Naive B cell (primary cell): Measurements from ENCODE around the gene ARNT2. TPM values are rescaled to one million over a fixed set of nuclear protein-coding genes. Genes with fewer than 3 reads are reported as not detected.
A peak's percentile ranks its signal among the peaks of the same experiment; 100 is the strongest.

Experiments used
- ATAC-seq, 2 donors: fragments of 150-1000 bp; cut with Tn5 transposase; 2 replicates each; pipeline ENCODE4 v1.10.0; 2021; ENCODE audit warnings: low read depth in 2 of 2, mild to moderate bottlenecking in 2 of 2, moderate library complexity in 2 of 2
- DNase-seq: peaks from one replicate; pipeline ENCODE4 v3.0.0; 2022
- H3K27ac Mint-ChIP-seq, 6 donors: one replicate each; pipeline ENCODE4 v1.8.0; 2020 to 2022; ENCODE audit warnings: mild to moderate bottlenecking in 6 of 6, mixed read lengths in 6 of 6, moderate library complexity in 5 of 6, inconsistent platforms in 2 of 6
- H3K27me3 Mint-ChIP-seq, 3 donors: one replicate each; pipeline ENCODE4 v1.8.0; 2021 to 2022; ENCODE audit warnings: mixed read lengths in 3 of 3, mild to moderate bottlenecking in 1 of 3
- H3K36me3 Mint-ChIP-seq, 2 donors: one replicate each; pipeline ENCODE4 v1.8.0; 2020 to 2022; ENCODE audit warnings: mixed read lengths in 2 of 2, inconsistent platforms in 1 of 2, mild to moderate bottlenecking in 1 of 2
- H3K4me1 Mint-ChIP-seq, 3 donors: one replicate each; pipeline ENCODE4 v1.8.0; 2020 to 2022; ENCODE audit warnings: mixed read lengths in 3 of 3, inconsistent platforms in 1 of 3, mild to moderate bottlenecking in 1 of 3, moderate library complexity in 1 of 3
- H3K4me3 Mint-ChIP-seq, 8 donors: one replicate each; pipeline ENCODE4 v1.8.0; 2020 to 2022; ENCODE audit warnings: mild to moderate bottlenecking in 8 of 8, mixed read lengths in 8 of 8, moderate library complexity in 8 of 8, inconsistent platforms in 2 of 8
- H3K9me3 Mint-ChIP-seq, 7 donors: one replicate each; pipeline ENCODE4 v1.8.0; 2020 to 2022; ENCODE audit warnings: mixed read lengths in 7 of 7, mild to moderate bottlenecking in 5 of 7, inconsistent platforms in 2 of 7, moderate library complexity in 1 of 7
- polyA plus RNA-seq, 6 donors: library from polyadenylated mRNA; unstranded; fragments of 300-500 nt; fragmentation: Illumina TruSeq; gene quantifications; one replicate each; pipeline ENCODE4 v1.2.3, GENCODE V29; 2021; ENCODE audit warnings: low read depth in 6 of 6

ARNT2 gene
- not detected for polyA plus RNA-seq

DNA sequence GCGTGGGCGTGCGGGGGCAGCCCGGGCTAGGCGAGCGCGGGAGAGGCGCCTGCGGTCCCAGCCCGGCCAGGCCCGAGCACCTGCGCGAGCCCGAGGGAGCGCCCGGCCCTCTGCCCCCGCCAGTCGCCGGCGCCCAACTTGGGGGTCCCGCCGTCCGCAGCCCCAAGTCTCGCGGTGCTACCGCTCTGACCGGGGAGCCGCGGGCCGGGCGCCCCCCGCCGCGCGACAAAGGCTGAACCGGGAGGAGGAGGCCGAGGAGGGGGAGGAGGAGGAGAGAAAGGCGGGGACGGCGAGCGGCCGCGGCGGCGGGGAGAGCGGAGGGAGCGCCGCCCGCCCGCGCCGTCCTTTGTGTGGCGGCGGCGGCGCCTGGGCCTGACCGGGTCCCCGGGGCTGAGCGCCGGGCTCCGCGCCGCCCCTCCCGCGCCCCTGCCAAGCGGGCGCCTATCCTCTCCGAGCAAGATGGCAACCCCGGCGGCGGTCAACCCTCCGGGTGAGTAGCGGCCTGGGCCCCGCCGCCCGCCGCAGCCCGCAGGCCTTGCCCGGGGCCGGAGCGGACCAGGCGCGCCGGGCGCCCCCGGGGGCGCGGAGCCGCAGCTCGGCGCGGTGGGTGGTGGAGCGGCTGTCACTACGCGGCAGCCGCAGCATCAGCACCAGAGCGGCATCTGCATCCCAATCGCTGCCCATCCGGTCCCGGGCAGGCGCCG is at the start of gene ARNT2:
ARNT2 (plus strand) TSS at position 326 of the 704 bp plus-strand sequence; CDS start at position 460, 134 bp downstream.
- Mint-ChIP-seq H3K36me3 (no peaks in the 10 kb centered on the region), H3K27me3 (peaks cover 68 to 75% (median 70%) of the 10 kb centered on the region in 3 donors), H3K9me3 (peaks cover 0 to 4% (median 0%) of the 10 kb centered on the region in 7 donors), H3K27ac (no peak within 1 kb of the TSS), H3K4me3 (peak within 1 kb of the TSS in 5 of 8 donors; percentile 33 to 57 (median 37)), H3K4me1 (peaks cover 0 to 7% (median 4%) of the 10 kb centered on the region in 3 donors)
- DNase-seq (no peak), ATAC-seq (no peak)

DNA sequence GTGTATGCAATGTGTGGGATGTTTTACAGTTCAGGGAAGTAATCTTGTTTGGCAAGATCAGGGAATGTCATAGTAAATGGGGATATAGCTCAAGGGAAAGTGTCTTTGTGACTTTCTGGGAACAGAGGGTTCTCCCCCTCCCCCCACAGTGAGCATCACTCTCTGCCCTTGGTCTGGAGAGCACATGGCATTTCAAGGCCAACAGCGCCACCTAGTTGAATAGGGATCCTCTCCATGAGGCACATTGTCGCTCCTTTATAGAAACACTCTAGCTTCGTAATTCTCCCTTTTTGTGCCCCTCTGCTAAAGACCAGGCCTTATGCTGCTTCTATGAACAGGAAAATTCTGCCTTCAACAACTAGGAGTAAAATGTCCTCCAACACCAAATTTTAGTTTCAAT is 37.1 kb upstream of the ARNT2 start:
- Mint-ChIP-seq H3K9me3 (peaks cover 13 to 69% (median 36%) of the 10 kb centered on the region in 7 donors), H3K27ac (no peak overlapping the region), H3K36me3 (peaks cover 12 to 21% of the 10 kb centered on the region in 2 donors), H3K27me3 (peaks cover 3 to 23% (median 22%) of the 10 kb centered on the region in 3 donors), H3K4me1 (no peaks in the 10 kb centered on the region), H3K4me3 (no peak overlapping the region)
- DNase-seq = no peak
- no peak for ATAC-seq

DNA sequence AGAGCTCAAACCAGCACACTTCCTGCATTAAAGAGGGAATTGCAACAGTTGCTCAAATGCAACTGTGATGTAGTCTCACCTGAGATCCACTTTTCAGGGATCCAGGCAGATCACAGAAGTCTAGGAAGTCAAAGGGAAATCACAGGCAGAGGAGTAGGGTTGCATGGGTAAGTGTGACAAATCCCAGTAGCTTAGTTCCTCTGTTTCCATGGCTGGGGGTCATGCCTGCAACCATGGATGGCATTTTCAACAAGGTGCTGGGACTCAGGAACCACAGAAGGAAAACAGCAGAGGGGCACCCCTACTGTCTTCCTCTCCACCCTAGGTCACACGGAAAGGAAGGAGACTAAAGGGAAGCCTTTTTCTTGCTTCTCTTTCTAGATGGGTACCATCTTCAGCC is 36.5 kb upstream of the ARNT2 start:
- DNase-seq = no peak
- Mint-ChIP-seq H3K4me1 (no peaks in the 10 kb centered on the region), H3K9me3 (peaks cover 13 to 69% (median 36%) of the 10 kb centered on the region in 7 donors), H3K27me3 (peaks cover 3 to 20% (median 18%) of the 10 kb centered on the region in 3 donors), H3K4me3 (no peak overlapping the region), H3K27ac (no peak overlapping the region), H3K36me3 (peaks cover 12 to 21% of the 10 kb centered on the region in 2 donors)
- ATAC-seq = no peak

DNA sequence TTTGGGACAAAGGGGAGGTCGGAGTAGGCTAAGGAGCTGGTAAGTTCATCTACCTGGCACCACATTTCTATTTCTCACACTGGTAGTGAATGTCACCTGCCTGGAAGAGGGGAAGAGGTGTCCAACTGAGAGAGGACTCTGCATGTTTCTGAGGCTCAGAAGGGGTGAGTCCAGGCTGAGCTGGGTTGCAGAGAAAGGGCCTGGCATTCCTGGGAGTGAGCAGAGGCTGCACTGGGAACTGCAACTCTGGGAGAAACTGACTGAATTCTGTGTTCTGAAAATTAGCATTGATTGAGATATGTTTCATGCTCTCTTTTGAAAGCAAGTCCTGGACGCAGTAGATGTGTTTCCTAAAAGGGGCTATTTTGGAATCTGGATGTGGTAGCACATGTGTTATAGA is 32.3 kb upstream of the ARNT2 start:
- Mint-ChIP-seq H3K4me3 (no peak overlapping the region), H3K9me3 (peaks cover 10 to 43% (median 30%) of the 10 kb centered on the region in 7 donors), H3K27me3 (peaks cover 8 to 27% (median 20%) of the 10 kb centered on the region in 3 donors), H3K36me3 (peaks cover 9 to 18% of the 10 kb centered on the region in 2 donors), H3K27ac (no peak overlapping the region), H3K4me1 (no peaks in the 10 kb centered on the region)
- DNase-seq = no peak
- ATAC-seq = no peak

DNA sequence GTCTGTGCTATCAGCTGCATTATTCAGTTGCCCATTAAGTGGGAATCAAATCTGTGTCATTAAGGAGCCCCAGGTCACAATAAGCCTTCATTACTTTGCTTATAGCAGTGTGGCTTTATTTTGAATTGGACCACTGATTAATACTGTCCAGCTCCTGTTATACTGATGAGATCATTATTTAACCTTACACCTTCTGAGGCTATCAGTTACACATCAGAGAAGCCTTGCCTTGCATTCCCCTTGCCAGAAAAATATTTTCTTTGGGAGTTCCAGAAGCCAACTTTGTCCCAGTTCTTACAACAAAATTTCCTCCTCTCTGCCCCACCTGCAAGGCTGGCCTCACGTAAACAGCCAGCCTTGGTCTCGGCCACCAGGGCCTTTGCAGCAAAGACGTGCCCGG is 29.7 kb upstream of the ARNT2 start:
- H3K4me3 Mint-ChIP-seq = no peak overlapping the region
- peaks cover 21 to 42% (median 42%) of the 10 kb centered on the region in 3 donors for H3K27me3 Mint-ChIP-seq
- DNase-seq (no peak), ATAC-seq (no peak)
- H3K27ac Mint-ChIP-seq = no peak overlapping the region
- no peaks in the 10 kb centered on the region for H3K4me1 Mint-ChIP-seq
- peaks cover 2 to 21% (median 11%) of the 10 kb centered on the region in 7 donors for H3K9me3 Mint-ChIP-seq
- H3K36me3 Mint-ChIP-seq = peaks cover 0 to under 1% of the 10 kb centered on the region in 2 donors

DNA sequence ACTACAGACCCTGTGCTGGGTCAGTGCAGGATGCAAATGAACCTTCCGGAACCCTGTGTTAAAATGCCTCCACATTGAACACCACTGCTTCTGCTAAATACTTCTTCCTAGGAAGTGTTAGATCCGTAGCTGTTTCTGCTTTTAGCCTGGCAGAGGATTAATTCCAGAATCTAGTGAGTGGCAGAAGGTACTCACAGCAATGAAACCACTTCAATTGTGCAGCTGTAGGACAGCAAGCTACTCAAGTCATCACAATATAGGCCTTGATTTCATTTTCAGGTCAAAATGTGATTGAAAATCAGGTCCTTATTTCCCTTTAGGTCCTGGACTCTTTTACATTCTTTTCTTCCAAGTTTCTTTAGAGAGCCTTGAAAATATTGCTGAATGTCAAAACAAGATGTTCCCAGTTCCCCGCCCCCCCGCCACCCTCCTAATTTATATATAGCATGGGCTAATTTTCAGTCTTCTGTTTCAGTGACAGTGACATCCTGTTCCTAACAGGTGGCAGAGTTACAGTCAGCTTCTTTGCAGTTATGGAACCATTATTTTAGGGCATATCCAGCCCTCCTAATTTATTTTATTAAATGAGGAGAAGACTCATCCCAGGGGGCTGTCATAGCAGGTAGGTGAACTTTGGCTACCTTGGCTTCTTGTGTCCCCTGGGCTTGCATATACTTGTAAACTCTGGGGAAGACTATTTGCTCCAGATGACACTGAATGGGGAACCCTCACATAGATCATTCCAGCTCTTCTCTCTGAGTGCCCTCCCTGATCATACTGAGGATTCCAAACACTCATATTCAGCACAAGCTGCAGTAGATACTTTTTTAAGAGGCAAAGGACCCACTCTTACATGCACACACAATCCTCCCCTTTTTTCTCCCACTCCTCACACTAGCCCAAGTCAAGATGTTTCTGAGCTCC is 28.0 kb upstream of the ARNT2 start:
- H3K27me3 Mint-ChIP-seq = peaks cover 25 to 52% (median 36%) of the 10 kb centered on the region in 3 donors
- no peak for ATAC-seq
- peaks cover 0 to 11% (median 4%) of the 10 kb centered on the region in 7 donors for H3K9me3 Mint-ChIP-seq
- no peaks in the 10 kb centered on the region for H3K36me3 Mint-ChIP-seq
- DNase-seq = no peak
- H3K4me3 Mint-ChIP-seq = peak overlapping the region in 1 of 8 donors; percentile 9
- H3K4me1 Mint-ChIP-seq = no peaks in the 10 kb centered on the region
- H3K27ac Mint-ChIP-seq = no peak overlapping the region

DNA sequence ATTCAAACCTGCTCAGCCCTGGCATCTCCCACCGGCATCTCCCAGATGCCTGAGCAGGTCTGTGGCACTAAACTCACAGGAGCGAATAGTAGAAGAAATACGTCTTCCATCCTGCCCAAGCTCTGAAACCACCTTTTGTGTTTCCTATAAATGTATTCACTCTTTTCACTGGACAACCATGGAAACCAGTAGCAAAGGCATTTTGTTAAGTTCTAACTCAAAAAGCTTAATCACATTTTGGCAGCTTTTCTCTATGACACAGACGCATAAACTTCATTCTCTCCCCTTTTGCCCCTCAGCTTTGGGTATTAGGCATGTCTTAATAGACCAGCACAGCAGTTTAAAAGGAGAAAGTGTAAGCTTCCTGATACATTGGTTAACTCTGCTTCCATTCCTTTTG is 24.5 kb upstream of the ARNT2 start:
- Mint-ChIP-seq H3K27ac (peak overlapping the region in 1 of 6 donors; percentile 15), H3K27me3 (peaks cover 20 to 48% (median 32%) of the 10 kb centered on the region in 3 donors), H3K9me3 (peaks cover 0 to 15% (median 4%) of the 10 kb centered on the region in 7 donors), H3K36me3 (no peaks in the 10 kb centered on the region), H3K4me3 (no peak overlapping the region), H3K4me1 (no peaks in the 10 kb centered on the region)
- ATAC-seq = no peak
- DNase-seq = no peak

DNA sequence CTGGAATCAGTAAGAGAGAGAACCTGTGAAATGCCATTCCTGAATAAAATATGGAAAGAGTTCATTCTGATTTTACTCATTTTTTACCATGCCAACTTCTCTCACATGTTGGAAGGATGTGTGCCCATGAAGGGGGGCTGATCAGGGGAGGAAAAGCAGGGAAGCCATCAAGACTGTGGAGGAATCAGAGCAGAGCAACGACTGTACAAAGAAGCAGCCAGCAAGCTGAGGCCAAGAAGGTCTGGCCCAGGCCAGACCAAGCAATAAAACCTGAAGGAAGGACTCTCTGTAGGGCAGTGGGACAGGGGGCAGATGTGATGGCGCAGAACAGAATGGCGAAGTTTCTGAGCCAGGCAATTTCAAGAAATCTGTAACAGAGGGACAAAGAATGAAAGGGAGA is 24.0 kb upstream of the ARNT2 start:
- no peak overlapping the region for H3K4me3 Mint-ChIP-seq
- H3K27me3 Mint-ChIP-seq = peaks cover 20 to 48% (median 32%) of the 10 kb centered on the region in 3 donors
- DNase-seq (no peak), ATAC-seq (no peak)
- H3K9me3 Mint-ChIP-seq = peaks cover 0 to 15% (median 4%) of the 10 kb centered on the region in 7 donors
- no peaks in the 10 kb centered on the region for H3K36me3 Mint-ChIP-seq
- no peaks in the 10 kb centered on the region for H3K4me1 Mint-ChIP-seq
- no peak overlapping the region for H3K27ac Mint-ChIP-seq

DNA sequence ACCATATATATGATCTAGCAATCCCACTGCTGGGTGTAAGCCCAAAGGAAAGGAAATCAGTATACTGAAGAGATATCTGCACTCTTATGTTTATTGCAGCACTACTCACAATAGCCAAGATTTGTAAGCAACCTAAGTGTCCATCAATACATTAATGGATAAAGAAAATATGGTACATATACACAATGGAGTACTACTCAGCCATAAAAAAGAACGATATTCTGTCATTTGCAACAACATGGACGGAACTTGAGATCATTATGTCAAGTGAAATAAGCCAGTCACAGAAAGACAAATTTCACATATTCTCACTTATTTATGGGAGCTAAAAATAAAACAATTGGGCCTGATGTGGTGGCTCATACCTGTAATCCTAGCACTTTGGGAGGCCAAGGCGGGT is 21.9 kb upstream of the ARNT2 start:
- Mint-ChIP-seq H3K4me3 (no peak overlapping the region), H3K9me3 (peaks cover 0 to 15% (median 4%) of the 10 kb centered on the region in 7 donors), H3K4me1 (no peaks in the 10 kb centered on the region), H3K36me3 (no peaks in the 10 kb centered on the region), H3K27ac (no peak overlapping the region), H3K27me3 (peaks cover 20 to 40% (median 29%) of the 10 kb centered on the region in 3 donors)
- no peak for DNase-seq
- ATAC-seq = no peak

DNA sequence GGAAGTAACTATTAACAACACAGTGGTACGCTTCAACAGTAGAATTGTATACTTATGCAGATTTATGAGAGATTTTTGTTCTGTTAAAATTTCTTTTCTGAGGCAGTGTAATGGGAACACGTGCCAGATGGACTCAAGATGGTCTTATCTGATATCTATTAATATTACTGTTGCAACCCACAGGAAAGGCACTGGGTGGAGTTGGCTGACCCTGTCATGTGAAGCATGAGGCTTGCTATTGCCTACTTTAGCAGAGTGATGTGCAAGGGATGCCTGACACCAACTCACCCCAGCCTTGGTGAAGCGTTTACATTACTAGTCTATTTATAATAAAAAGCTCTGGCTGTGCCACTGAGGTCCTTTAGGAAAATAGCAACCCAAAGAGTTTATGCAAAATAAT is 19.8 kb upstream of the ARNT2 start:
- peaks cover 9 to 29% (median 25%) of the 10 kb centered on the region in 3 donors for H3K27me3 Mint-ChIP-seq
- H3K27ac Mint-ChIP-seq = no peak overlapping the region
- DNase-seq (no peak), ATAC-seq (no peak)
- no peaks in the 10 kb centered on the region for H3K4me1 Mint-ChIP-seq
- H3K36me3 Mint-ChIP-seq = no peaks in the 10 kb centered on the region
- peaks cover 0 to 15% (median 2%) of the 10 kb centered on the region in 7 donors for H3K9me3 Mint-ChIP-seq
- no peak overlapping the region for H3K4me3 Mint-ChIP-seq

DNA sequence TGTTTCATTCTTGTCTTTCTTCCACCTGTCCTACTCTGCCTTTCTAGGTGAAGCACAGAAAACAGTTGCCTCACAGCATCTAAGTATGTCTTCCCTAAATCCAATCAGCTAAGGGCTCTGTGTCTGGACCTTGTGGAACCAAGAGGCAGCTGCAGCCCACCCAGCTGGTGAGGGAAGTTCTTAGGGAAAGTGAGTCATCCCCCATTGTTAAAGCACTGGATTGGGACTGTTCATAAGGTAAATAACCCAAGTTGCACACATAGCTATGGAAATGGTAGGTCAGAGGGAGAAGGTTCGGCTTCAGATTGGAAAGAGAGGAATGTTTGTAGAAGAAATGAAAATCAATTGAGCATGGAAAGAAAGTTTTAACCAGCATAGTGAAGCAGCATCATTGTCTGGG is 18.0 kb upstream of the ARNT2 start:
- no peak overlapping the region for H3K27ac Mint-ChIP-seq
- H3K9me3 Mint-ChIP-seq = peaks cover 0 to 17% (median 8%) of the 10 kb centered on the region in 7 donors
- no peak overlapping the region for H3K4me3 Mint-ChIP-seq
- DNase-seq (no peak), ATAC-seq (no peak)
- H3K27me3 Mint-ChIP-seq = peaks cover 9 to 25% (median 15%) of the 10 kb centered on the region in 3 donors
- no peaks in the 10 kb centered on the region for H3K4me1 Mint-ChIP-seq
- no peaks in the 10 kb centered on the region for H3K36me3 Mint-ChIP-seq

DNA sequence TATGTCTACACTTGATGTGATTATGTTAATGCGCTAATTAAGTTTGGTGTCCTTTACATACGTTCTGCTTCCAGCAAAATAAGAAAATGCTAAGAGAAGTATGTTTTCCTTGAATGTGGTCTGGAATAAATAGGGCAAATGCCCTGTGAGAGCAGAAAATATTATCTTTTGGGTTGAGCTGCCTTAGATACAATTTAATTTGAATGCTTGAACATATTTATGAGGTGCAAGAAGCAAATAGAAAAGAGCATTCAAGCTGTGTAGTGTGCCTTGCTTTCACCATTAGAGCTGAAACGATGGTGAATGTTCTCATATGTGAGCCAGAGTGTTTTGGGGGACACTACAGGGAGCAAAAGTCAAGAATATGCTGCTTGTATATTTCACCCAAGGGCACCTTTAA is 15.9 kb upstream of the ARNT2 start:
- no peaks in the 10 kb centered on the region for H3K36me3 Mint-ChIP-seq
- H3K27me3 Mint-ChIP-seq = peaks cover 6 to 14% (median 9%) of the 10 kb centered on the region in 3 donors
- ATAC-seq (no peak), DNase-seq (no peak)
- H3K4me3 Mint-ChIP-seq = no peak overlapping the region
- H3K27ac Mint-ChIP-seq = no peak overlapping the region
- peaks cover 0 to 11% (median 5%) of the 10 kb centered on the region in 7 donors for H3K9me3 Mint-ChIP-seq
- no peaks in the 10 kb centered on the region for H3K4me1 Mint-ChIP-seq

DNA sequence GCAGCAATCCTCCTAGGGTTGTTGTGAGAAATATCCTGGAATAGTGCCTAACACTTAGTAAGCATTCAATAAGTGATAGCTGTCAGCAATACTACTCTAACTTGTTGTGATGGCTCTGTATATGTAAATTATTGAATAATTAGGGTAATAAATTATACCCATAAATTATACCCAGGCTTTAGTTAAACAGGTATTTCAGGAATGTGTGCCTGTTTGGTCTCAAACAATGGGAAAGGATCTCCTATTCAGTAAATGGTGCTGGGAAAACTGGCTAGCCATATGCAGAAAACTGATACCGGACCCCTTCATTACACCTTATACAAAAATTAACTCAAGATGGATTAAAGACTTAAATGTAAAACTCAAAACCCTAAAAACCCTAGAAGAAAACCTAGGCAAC is 14.8 kb upstream of the ARNT2 start:
- no peak overlapping the region for H3K4me3 Mint-ChIP-seq
- ATAC-seq = no peak

More for the DNA sequence above, 14.8 kb upstream of the ARNT2 start:
- H3K27ac Mint-ChIP-seq = no peak overlapping the region
- no peaks in the 10 kb centered on the region for H3K4me1 Mint-ChIP-seq
- DNase-seq = no peak
- H3K27me3 Mint-ChIP-seq = peaks cover 9 to 16% (median 13%) of the 10 kb centered on the region in 3 donors
- no peaks in the 10 kb centered on the region for H3K36me3 Mint-ChIP-seq
- H3K9me3 Mint-ChIP-seq = peaks cover 0 to 11% (median 5%) of the 10 kb centered on the region in 7 donors
